ENCODE data around the gene IL1A. TPM values are rescaled to one million over a fixed set of nuclear protein-coding genes. Genes with fewer than 3 reads are reported as not detected.

The IL1A gene
- total RNA-seq, 1 donor = not detected

DNA sequence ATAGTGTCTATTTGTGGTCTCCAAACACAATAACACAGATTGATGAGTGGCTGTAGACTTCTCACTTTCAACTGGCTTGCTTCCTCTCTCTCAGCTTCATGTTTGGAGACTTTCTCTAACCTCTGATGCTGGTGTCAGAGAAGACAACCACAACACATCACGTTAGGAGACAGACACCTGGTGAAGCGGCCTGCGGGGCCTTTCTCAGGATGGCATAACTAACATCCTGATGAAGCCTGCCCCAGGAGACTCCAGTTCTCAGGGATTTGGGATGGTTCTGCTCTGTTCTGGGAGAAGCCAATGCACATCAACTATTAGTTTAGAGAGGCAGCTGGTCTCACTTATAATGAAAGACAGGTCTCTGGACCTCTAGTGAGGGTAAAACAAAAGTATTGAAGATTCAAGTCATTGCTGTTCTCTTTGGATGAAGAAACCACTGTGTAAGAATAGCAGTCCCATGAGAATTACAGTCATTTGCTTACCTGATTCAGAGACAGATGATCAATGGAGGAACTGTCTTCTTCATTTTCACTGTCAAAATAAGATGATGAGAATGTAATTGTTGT is 2.0 kb downstream of the IL1A start:
- Histone ChIP-seq H3K36me3 (ENCODE audit: insufficient read depth, low read length) (no peaks in the 10 kb centered on the region), H3K4me1 (ENCODE audit: insufficient read depth, low read length) (peaks cover 10% of the 10 kb centered on the region), H3K79me2 (ENCODE audit: insufficient read depth, low read length) (no peaks in the 10 kb centered on the region), H3K9me3 (ENCODE audit: low read depth, low read length) (no peaks in the 10 kb centered on the region), H3K27me3 (ENCODE audit: insufficient read depth, low read length) (no peaks in the 10 kb centered on the region), H4K20me1 (ENCODE audit: insufficient read depth, low read length) (no peaks in the 10 kb centered on the region), H3K4me2 (ENCODE audit: insufficient read depth, low read length) (no peak overlapping the region), H3K4me3 (ENCODE audit: insufficient read depth, low read length) (no peak overlapping the region), H3K27ac (ENCODE audit: low read depth, low read length) (no peak overlapping the region), H2AFZ (ENCODE audit: low read length) (no peak overlapping the region)
- no peak for DNase-seq (ENCODE audit: insufficient read length, low spot score, missing footprints)
- TF ChIP-seq, protein P1, sequence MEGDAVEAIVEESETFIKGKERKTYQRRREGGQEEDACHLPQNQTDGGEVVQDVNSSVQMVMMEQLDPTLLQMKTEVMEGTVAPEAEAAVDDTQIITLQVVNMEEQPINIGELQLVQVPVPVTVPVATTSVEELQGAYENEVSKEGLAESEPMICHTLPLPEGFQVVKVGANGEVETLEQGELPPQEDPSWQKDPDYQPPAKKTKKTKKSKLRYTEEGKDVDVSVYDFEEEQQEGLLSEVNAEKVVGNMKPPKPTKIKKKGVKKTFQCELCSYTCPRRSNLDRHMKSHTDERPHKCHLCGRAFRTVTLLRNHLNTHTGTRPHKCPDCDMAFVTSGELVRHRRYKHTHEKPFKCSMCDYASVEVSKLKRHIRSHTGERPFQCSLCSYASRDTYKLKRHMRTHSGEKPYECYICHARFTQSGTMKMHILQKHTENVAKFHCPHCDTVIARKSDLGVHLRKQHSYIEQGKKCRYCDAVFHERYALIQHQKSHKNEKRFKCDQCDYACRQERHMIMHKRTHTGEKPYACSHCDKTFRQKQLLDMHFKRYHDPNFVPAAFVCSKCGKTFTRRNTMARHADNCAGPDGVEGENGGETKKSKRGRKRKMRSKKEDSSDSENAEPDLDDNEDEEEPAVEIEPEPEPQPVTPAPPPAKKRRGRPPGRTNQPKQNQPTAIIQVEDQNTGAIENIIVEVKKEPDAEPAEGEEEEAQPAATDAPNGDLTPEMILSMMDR (IDR thresholded peaks at IDR 0.05; ENCODE audit: extremely low read depth, low read depth, low read length) = no peak

DNA sequence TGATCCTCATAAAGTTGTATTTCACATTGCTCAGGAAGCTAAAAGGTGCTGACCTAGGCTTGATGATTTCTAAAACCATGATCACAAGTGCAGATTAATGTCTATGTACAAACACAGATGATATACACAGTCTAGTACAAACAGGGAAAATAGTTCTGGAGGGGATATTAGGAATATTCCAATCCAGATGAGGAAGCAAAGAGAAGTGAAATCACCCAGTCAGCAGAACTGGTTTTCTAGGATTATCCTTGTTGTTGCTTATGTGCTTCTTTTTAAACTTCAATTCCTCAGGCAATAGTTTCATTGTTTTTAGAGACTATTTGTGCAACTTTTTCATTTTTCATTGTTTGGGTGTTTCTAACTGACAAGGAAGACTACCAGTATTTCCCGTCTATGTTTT is 4.7 kb downstream of the IL1A start:
- TF ChIP-seq, protein P1 (IDR thresholded peaks at IDR 0.05; ENCODE audit: extremely low read depth, low read depth, low read length) = no peak
- Histone ChIP-seq H3K4me1 (ENCODE audit: insufficient read depth, low read length) (peaks cover 10% of the 10 kb centered on the region), H3K36me3 (ENCODE audit: insufficient read depth, low read length) (no peaks in the 10 kb centered on the region)

DNA sequence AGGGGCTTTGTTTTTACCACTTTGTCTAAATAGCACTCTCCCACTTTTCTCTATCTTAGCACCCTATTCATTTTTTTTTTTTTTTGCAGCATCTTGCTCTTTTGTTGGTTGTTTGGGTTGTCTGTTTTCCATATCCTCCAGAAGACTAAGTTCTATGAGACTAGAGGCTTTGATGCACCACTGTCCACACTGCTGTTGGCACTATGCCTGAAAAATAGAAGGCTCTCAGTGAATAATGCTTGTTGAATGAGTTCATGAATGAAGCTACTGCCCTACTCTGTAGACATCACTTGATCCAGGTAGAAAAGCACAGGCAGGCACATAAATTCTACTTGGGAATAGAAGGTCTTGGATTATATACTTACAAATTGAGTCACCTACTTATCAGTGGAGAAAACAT is 7.3 kb downstream of the IL1A start:
- Histone ChIP-seq H3K79me2 (ENCODE audit: insufficient read depth, low read length) (no peaks in the 10 kb centered on the region), H3K27me3 (ENCODE audit: insufficient read depth, low read length) (no peaks in the 10 kb centered on the region), H3K4me2 (ENCODE audit: insufficient read depth, low read length) (no peak overlapping the region), H2AFZ (ENCODE audit: low read length) (no peak overlapping the region), H4K20me1 (ENCODE audit: insufficient read depth, low read length) (no peaks in the 10 kb centered on the region), H3K36me3 (ENCODE audit: insufficient read depth, low read length) (no peaks in the 10 kb centered on the region), H3K4me3 (ENCODE audit: insufficient read depth, low read length) (no peak overlapping the region), H3K9me3 (ENCODE audit: low read depth, low read length) (no peaks in the 10 kb centered on the region), H3K4me1 (ENCODE audit: insufficient read depth, low read length) (no peaks in the 10 kb centered on the region), H3K27ac (ENCODE audit: low read depth, low read length) (no peak overlapping the region)
- peak; percentile 34 for DNase-seq (ENCODE audit: insufficient read length, low spot score, missing footprints)
- TF ChIP-seq, protein P1 (IDR thresholded peaks at IDR 0.05; ENCODE audit: extremely low read depth, low read depth, low read length) = no peak

More for the DNA sequence above, 4.7 kb downstream of the IL1A start:
- H3K9me3 ChIP-seq (ENCODE audit: low read depth, low read length) = no peaks in the 10 kb centered on the region
- no peak overlapping the region for H3K27ac ChIP-seq (ENCODE audit: low read depth, low read length)
- DNase-seq (ENCODE audit: insufficient read length, low spot score, missing footprints) = no peak
- H4K20me1 ChIP-seq (ENCODE audit: insufficient read depth, low read length) = no peaks in the 10 kb centered on the region
- no peak overlapping the region for H3K4me3 ChIP-seq (ENCODE audit: insufficient read depth, low read length)
- no peak overlapping the region for H2AFZ ChIP-seq (ENCODE audit: low read length)
- no peaks in the 10 kb centered on the region for H3K27me3 ChIP-seq (ENCODE audit: insufficient read depth, low read length)
- no peaks in the 10 kb centered on the region for H3K79me2 ChIP-seq (ENCODE audit: insufficient read depth, low read length)
- H3K4me2 ChIP-seq (ENCODE audit: insufficient read depth, low read length) = no peak overlapping the region

DNA sequence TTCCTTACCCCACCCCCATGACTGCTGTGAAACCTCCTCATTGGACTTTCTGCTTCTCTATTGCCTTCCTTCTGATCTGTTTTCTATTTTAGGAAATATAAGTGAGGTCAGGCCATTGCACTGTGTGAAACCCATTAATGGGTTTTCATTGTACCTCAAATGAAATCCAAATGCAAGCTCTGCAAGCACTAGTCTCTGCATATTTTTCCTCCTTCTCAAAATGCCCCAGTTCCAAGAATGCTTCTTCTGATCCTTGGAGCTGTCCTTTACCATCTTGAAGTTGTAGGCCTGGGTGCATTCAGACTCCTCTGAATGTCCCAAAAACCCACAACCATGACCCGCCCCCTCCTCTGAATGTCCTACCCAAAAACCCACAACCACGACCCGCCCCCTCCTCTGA is 8.2 kb downstream of the IL1A start:
- no peak overlapping the region for H2AFZ ChIP-seq (ENCODE audit: low read length)
- H3K9me3 ChIP-seq (ENCODE audit: low read depth, low read length) = no peaks in the 10 kb centered on the region
- H3K27ac ChIP-seq (ENCODE audit: low read depth, low read length) = no peak overlapping the region
- DNase-seq (ENCODE audit: insufficient read length, low spot score, missing footprints) = no peak
- no peaks in the 10 kb centered on the region for H3K36me3 ChIP-seq (ENCODE audit: insufficient read depth, low read length)
- H3K27me3 ChIP-seq (ENCODE audit: insufficient read depth, low read length) = no peaks in the 10 kb centered on the region
- H4K20me1 ChIP-seq (ENCODE audit: insufficient read depth, low read length) = no peaks in the 10 kb centered on the region
- H3K4me3 ChIP-seq (ENCODE audit: insufficient read depth, low read length) = no peak overlapping the region
- H3K4me1 ChIP-seq (ENCODE audit: insufficient read depth, low read length) = no peaks in the 10 kb centered on the region
- no peaks in the 10 kb centered on the region for H3K79me2 ChIP-seq (ENCODE audit: insufficient read depth, low read length)
- H3K4me2 ChIP-seq (ENCODE audit: insufficient read depth, low read length) = no peak overlapping the region
- TF ChIP-seq, protein P1 (IDR thresholded peaks at IDR 0.05; ENCODE audit: extremely low read depth, low read depth, low read length) = no peak

Measured in osteoblast (primary cell).